Measurements from ENCODE around the gene FAM89B. TPM values are rescaled to one million over a fixed set of nuclear protein-coding genes. Genes with fewer than 3 reads are reported as not detected.

Gene FAM89B
- total and polyA plus RNA-seq, 2 of the 8 experiments (the other 6 are each of a cell fraction or from before 2014, with no cell fraction given), result 15.8 to 32.4 TPM

GRCh38 chr11:65532388-65533064 is 39.8 kb upstream of the FAM89B start:
- Histone ChIP-seq H3K9ac (replicated peaks in 1 of 4; ENCODE audit: extremely low read depth in 1 of 4, low read depth in 3 of 4, low read length in 3 of 4) (no peak overlapping the region), H3K18ac (ENCODE audit: extremely low read depth, low read length) (no peak overlapping the region), H3K56ac (replicated peaks; ENCODE audit: insufficient read length, low read depth, low read length) (no peak overlapping the region), H4K8ac (ENCODE audit: extremely low read depth, insufficient read depth, low read length) (no peak overlapping the region), H2BK20ac (ENCODE audit: low read length) (no peak overlapping the region), H2BK5ac (ENCODE audit: low read depth, low read length) (no peak overlapping the region), H3K36me3 (ENCODE audit: control insufficient read depth in 2 of 4, insufficient read depth in 4 of 4, low read length in 3 of 4) (peaks cover 2 to 20% (median 17%) of the 10 kb centered on the region in 4 experiments), H3K14ac (ENCODE audit: insufficient read length) (no peak overlapping the region), H3K27ac (ENCODE audit: low read depth, low read length) (no peak overlapping the region), H4K5ac (ENCODE audit: insufficient read length, low read depth, low read length) (no peak overlapping the region), H3K9me3 (ENCODE audit: insufficient read depth in 2 of 2, low read depth in 1 of 2, low read length in 1 of 2) (no peaks in the 10 kb centered on the region), H2AK5ac (ENCODE audit: low read depth, low read length) (no peak overlapping the region), H2AFZ (ENCODE audit: low read length) (no peak overlapping the region), H3K4ac (replicated peaks; ENCODE audit: insufficient read length, low read depth, low read length) (no peak overlapping the region), H4K91ac (replicated peaks; ENCODE audit: insufficient read length, low read length) (no peak overlapping the region), H3K79me1 (ENCODE audit: low read depth, low read length) (no peaks in the 10 kb centered on the region; the same call in 1 of the 2 replicates), H2BK12ac (ENCODE audit: low read depth, low read length) (no peak overlapping the region), H3K79me2 (ENCODE audit: control insufficient read depth in 1 of 2, insufficient read depth in 2 of 2, low read length in 2 of 2) (no peaks in the 10 kb centered on the region), H3K23ac (ENCODE audit: insufficient read length) (no peak overlapping the region), H3K4me2 (ENCODE audit: insufficient read depth in 1 of 2, low read depth in 2 of 2, low read length in 2 of 2) (no peak overlapping the region; a peak in 1 of 4 replicates), H3K23me2 (ENCODE audit: low read depth, low read length) (no peaks in the 10 kb centered on the region), H3K4me3 (ENCODE audit: extremely low read depth in 1 of 4, insufficient read depth in 2 of 4, low read depth in 3 of 4, low read length in 4 of 4) (no peak overlapping the region), H4K20me1 (replicated peaks in 1 of 2; ENCODE audit: control insufficient read depth in 1 of 2, insufficient read depth in 2 of 2, low read length in 2 of 2) (peaks cover 0 to 18% of the 10 kb centered on the region in 2 experiments), H3K27me3 (replicated peaks in 1 of 4; ENCODE audit: control insufficient read depth in 3 of 4, extremely low read depth in 1 of 4, insufficient read depth in 3 of 4, low read length in 3 of 4) (no peaks in the 10 kb centered on the region), H2BK15ac (ENCODE audit: low read length) (no peak overlapping the region), H3K4me1 (replicated peaks in 1 of 4; ENCODE audit: control insufficient read depth in 3 of 4, insufficient read depth in 4 of 4, low read length in 3 of 4) (no peaks in the 10 kb centered on the region), H2BK120ac (replicated peaks; ENCODE audit: low read depth, low read length) (no peak overlapping the region)
- FAIRE-seq (no peak), DNase-seq (ENCODE audit: low read depth in 1 of 2, low spot score in 2 of 2) (no peak)
- TF ChIP-seq RXRA (IDR thresholded peaks at IDR 0.05; ENCODE audit: insufficient read depth, low read depth, low read length) (no peak), KDM1A (IDR thresholded peaks at IDR 0.05; ENCODE audit: borderline replicate concordance, low read length) (no peak), SAP30 (IDR thresholded peaks at IDR 0.05; ENCODE audit: insufficient read depth, insufficient replicate concordance, low read length) (no peak)
- ChIA-PET POLR2A (ENCODE audit: partially characterized antibody) (interaction anchor here (0.9 to 1.6 kb wide), 3 partner anchors 23 to 35 kb away, joined by 3 to 4 read pairs (median 4); no protein-coding TSS in a partner anchor), CTCF (ENCODE audit: partially characterized antibody) (interaction anchor here (3.3 to 6.1 kb wide), 2 partner anchors 9 to 39 kb away, joined by 15 to 31 read pairs; partner anchors contain the start of genes FAM89B and ZNRD2)
- 93% methylated on average over 14 of the region's 15 CpGs; no CpG with 5 or more reads in 1 of the 2 experiments for WGBS, 2 experiments (ENCODE audit: extremely low coverage in 1 of 2, insufficient coverage in 1 of 2, insufficient read length in 1 of 2, insufficient replicate concordance in 2 of 2, low coverage in 1 of 2, low lambda C conversion rate in 2 of 2, missing lambda C conversion rate in 1 of 2)

Measured in H1 (cell line).